Stimulated activated naive CD8-positive, alpha-beta T cell treated with anti-CD3 and anti-CD28 coated beads, Interleukin-15, Interleukin-2, amounts not matched to agents 100 U/mL and 50 U/mL, for 24 hours (primary cell): Measurements from ENCODE around the gene AMOTL1.

Experiments
- ATAC-seq: fragments of 150-1000 bp; cut with Tn5 transposase; one replicate; pipeline ENCODE4 v1.10.0; 2021
- DNase-seq: peaks from one replicate; pipeline ENCODE4 v3.0.0; 2021

Gene AMOTL1

DNA sequence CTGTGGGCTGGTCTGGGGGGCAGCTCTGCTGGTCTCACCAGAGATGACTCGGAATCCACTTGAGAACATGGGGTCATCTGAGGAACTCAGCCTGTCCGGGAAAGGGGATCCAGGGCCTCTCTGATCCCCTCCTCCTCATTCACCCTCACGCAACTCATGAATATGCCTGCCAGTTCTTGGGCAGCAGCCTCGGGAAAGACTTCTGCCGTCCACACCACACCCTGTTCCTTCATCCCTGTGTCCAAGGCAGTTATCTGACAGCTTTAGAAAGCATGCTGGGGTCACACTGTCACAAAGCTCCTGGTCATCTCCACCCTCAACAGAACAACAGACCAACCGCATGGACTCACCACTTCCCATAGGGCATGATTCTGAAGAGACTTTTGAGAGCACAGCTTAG, 88.3 kb downstream of the AMOTL1 start:
- no peak for DNase-seq
- ATAC-seq: no peak

DNA sequence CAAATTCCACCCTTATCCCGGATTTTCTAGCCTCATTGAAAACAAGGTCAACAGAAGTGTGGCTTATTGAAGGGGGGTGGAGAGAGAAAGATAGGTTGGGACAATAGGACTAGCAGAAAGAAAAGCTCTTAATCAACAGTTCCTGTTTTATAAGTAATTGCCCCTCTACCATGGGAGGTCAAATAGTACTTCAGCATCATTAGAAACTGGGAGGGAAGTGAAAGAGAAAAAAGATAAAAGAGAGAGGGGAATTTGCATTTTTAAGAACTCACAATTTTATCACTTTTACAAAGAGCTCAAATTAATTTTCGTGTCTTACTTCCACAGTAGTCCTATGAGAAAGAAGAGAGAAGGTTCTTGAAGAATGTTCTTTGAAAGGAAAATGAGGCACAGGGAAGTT, 89.2 kb downstream of the AMOTL1 start:
- no peak for ATAC-seq
- DNase-seq: no peak

DNA sequence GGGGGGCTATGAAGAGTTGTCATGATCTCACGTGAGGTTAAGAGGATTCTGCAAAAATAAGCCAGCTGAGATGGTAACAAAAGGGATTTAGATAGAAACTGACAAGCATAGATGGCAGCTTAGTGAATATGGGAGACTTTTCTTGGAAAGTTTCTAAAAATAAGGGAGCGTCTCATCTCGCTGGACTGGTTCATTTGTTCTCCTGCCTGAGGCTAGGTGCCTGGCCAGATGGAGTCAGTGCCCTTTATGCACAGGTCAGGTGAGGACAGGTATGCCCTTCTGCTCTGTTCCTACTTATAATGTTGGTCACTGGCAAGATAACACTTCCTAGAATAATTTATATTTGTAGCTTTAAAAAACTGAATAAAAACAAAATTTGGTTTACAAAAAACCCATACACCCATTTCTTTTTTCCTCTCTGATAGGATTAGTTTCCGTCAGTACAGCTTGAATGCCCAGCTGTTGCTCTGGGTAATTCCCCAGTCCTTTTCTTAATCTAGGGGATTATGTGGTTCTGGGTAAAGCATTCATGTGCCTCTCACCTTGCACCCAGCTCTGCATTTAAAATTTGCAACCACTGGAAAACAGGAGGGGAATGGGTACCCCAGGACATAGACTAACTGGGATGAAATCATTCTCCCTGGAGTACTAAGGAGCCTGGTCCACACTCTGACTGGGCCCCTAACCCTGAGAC, 90.0 kb downstream of the AMOTL1 start:
- ATAC-seq (no peak), DNase-seq (no peak)

DNA sequence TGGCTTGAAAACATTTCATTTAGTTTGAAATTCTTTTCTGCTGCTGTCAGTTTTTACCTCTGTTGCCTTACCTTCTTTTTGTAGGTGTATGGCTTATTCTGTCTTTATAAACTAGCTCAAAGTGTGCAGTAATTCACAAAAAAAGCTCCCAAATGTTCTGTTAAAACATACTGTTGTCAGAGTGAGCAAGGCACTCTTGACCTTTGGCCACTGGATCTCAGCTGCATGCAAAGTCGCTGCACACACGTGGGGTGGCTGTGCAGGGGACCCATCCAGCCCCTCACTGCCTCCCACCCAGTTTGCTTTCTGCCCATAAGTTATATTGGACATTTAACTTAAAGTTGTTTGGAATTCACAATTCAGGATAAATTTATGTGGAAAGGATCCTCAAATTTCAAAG, 92.2 kb downstream of the AMOTL1 start:
- ATAC-seq: no peak
- DNase-seq: no peak

DNA sequence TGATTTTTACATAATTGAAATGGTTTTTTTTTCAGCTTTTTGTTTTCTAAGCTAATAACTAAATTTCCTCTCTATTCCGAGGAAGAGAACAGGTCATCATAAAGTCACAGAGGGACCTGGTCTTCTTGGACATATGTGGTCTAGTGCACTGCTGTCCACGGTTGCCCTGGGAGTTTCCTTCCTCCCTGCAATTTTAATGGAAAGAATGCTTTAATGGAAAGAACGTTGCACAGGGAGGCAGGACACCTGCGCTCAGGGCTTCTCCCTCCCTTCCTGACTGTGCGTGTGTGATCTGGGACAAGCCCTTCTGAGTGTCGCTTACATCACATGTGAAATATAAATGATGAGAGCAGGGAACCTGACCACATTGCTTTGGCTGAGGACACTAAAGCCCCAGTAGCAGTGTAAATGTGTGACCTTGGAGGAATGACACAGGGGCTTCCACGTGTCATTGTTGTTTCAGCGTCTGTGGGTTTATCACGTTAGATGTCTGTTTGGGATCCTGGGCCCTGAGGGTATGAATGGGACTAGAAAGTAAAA, 93.2 kb downstream of the AMOTL1 start:
- DNase-seq: no peak
- ATAC-seq: no peak

DNA sequence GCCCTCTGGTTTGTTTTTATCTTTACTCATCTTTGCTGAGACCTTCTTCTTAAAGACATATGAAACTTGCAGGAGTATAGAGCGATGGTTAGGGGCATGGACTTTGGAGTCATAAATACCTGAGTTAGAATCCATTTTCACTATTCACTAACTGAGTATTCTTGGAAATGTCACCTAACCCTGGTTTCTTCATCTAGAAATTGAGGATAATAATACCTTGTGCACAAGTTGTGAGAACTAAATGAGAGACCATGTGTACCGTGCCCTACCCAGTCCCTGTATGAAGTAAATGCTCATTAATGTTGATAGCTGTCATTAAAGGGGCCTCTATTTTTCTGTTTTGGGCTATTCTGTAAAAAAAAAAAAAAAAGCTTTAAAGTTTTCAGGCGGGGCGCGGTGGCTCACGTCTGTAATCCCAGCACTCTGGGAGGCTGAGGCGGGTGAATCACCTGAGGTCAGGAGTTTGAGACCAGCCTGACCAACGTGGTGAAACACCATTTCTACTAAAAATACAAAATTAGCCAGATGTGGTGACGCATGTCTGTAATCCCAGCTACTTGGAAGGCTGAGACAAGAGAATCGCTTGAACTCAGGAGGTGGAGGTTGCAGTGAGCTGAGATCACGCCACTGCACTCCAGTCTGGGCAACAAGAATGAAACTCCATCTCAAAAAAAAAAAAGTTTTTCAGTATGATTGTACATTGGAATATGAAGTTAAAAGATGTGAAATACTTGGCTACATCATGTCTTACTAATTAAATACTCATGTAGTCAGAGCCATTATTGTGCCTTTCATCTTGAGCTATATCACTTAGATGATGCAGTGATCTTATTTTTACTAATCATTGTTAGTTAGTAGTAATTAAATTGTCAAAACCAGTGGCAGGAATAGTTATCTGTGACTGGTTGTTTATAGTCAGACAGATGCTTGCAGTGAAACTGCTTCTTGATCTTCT, 95.0 kb downstream of the AMOTL1 start:
- ATAC-seq (no peak), DNase-seq (no peak)

DNA sequence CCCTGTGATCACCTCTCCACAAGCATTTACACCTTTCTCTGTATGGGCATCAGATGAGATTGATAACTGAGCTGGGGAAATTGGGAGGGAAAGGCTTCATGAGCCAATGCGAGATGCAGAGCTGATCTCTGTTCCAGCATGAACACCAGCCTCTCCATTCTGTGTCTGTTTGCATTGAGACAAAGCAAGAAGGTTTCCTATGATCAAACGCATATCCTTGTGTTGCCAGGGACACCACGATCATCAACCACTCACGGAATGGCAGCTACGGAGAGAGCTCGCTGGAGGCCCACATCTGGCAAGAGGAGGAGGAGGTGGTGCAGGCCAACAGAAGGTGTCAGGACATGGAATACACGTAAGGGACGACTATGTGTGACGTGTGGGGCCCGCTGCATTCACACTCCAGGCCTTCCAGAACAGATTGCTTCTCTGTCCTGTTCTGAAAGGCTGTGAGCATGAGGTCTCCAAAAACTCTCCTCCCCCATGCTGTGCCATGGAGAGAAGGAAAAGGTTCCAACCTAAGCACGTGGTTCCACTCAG, 96.4 kb downstream of the AMOTL1 start:
- DNase-seq (no peak), ATAC-seq (no peak)

DNA sequence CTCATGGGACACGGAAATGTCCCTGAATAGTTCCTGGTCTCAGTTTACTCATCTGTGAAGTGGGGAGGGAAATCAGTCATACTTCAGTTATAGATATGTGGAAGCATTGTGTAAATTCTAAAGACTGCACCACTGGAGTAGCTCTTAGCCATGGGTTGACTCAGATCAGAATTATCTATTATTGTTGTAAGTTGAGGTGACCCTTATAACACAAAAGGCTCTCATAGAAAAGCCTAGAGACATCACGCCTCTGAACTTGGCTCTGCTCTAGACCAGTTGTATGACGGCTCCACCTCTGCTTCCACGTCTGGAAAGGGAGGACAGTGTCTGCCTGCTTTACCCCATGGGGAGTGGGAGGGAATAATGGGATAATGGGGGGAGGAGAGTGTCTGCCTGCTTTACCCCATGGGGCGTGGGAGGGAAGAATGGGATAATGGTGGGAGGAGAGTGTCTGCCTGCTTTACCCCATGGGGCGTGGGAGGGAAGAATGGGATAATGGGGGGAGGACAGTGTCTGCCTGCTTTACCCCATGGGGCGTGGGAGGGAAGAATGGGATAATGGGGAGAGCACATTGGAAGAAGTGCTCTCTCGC, 98.2 kb downstream of the AMOTL1 start:
- DNase-seq: no peak
- no peak for ATAC-seq

DNA sequence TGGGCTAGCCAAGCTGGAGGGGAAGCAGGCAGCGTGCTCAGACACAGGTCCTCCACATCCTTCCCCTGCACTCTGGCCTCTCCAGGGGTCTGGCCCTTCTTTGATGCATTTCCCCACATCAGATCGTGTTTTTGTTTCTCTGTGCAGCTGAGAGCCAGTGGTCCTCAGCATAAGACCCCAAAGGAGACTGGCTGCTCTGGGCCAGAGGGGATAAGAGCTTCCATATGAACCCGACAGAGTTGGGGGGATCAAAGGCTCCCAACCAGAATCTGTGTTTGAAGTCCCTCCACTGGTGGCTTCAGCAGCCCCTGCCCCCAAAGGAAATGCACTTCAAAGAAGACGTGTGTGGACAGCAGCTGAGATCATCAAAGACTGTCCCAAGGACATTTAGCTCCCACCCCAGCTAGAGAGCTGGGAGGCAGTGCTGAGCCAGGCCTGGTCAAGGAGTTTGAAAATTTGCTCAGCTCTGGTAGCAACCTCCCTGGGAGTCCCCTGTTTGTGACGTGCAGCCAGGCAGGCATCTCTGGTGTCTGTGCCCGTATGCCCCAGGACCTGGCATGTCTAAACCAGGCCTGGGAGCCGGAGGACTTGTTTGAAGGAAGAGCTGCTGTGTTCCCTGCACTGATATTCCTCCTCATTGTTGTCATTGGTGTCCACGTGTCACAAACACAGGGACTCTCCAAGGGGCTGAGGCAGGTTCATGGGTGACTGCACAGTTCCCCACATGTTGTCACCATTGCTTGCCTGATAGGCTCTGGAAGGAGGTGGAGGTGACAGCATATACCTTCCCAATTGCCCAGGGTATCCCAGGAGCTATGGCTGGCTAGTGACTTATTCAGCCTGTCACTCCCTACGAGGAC, 99.0 kb downstream of the AMOTL1 start:
- DNase-seq (no peak), ATAC-seq (no peak)

DNA sequence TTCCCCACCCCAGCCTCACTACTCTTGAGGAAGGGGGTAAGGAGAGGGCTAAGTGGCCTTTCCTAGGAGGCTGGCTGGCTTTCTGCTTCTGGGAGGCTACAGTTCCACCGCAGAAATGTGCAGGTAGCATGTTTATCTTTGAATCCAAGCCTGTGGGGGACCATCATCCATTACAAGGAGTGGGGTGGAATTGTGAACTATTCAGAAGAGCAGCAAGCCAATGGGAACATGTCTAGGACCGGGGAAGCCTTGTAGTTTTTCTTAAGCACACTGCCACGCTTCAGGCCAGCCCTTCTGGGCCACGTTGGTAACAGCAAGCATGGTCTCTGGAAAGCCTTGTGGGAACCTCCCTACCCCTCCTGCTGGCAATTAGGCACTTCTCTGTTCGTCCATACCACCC, 100.3 kb downstream of the AMOTL1 start:
- ATAC-seq (no peak), DNase-seq (no peak)

DNA sequence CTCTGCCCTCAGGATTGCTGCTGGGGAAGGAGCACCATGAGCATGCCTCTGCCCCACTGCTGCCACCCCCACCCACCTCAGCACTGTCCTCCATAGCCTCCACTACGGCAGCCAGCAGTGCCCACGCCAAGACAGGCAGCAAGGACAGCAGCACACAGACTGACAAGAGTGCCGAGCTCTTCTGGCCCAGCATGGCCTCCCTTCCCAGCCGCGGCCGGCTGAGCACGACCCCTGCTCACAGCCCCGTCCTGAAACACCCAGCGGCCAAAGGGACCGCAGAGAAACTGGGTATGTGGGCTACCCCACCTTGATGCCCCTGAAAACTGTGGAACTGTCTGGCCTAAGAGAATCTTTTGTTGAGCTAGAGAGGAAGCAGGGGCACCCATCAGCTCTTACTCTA, 101.0 kb downstream of the AMOTL1 start:
- DNase-seq (no peak), ATAC-seq (no peak)

DNA sequence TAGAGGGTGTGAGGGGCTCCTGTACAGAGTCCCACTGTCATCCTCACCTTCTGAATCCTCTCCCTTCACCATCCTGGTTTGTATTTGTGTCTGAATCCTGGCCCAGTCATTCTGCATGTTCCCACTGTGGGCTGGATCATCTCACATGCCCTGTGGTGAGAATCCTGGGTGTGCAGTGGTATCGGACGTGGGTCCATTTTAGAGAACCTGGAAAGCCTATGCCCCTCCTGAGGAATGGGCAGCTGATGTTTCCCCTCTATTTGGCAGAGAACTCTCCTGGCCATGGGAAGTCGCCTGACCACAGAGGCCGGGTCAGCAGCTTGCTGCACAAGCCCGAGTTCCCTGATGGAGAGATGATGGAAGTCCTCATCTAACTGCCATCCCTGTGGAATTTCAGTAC, 102.3 kb downstream of the AMOTL1 start:
- ATAC-seq (no peak), DNase-seq (no peak)

DNA sequence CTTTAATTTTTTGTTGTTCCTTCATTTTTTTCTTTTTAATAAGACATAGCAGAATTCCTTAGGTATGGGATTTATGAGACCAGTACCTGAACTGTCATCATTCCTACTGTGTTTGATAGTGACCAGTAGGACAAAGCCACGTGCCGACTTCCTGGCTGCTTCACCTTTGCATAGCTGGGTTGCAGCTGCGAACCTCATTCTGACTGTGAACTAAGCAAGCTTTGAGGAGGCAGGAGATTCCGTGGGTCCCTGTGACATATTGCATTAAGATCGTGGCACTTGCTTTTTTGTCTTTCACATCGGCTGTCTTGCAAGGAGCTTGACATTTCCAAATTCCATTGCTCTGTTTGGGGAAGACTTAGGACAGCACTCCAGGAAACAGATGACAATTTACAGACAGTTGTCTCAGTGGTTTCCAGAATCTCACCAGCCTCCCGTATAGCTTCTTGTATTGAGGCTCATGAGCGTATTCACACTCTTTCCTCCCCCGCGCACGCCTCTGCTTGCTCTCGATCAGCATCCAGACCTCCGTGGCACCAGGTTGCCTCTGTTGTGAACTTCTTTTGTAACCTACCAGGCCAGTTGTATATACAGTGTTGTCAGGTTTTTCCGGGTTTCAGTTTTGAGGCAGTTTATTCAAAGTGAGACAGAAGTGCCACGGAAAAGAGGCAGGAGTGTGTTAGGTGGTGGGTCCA, 103.5 kb downstream of the AMOTL1 start:
- no peak for DNase-seq
- no peak for ATAC-seq

DNA sequence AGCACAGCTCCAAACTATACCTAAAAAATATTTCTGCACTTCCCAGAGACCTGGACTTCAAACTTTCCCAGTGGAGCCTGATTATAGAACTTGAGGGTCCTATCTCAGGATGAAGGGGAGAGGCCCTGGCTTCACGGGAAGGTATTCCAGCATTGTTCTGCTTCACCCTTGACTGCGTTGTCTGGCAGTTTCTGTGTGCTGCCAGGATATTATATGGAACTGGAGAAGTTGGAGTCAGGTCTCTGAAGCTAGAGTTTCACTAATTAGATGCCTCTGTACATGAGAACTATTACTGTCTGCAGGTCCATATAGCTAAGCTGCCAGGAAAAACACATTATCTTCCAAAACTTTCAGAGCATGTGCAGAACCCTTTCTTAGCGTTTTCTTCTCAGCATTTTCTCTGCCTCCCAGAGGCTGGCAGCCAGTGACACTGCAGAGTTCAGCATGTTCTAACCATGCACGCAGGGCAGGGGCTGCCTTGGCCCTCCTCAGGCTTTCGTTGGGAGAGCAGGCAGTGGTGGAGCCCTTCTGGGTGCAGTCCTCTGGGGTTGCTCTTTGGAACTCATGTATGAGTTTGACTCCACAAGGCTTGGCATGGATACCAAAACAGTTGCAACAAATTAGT, 105.9 kb downstream of the AMOTL1 start:
- no peak for ATAC-seq
- DNase-seq: no peak

DNA sequence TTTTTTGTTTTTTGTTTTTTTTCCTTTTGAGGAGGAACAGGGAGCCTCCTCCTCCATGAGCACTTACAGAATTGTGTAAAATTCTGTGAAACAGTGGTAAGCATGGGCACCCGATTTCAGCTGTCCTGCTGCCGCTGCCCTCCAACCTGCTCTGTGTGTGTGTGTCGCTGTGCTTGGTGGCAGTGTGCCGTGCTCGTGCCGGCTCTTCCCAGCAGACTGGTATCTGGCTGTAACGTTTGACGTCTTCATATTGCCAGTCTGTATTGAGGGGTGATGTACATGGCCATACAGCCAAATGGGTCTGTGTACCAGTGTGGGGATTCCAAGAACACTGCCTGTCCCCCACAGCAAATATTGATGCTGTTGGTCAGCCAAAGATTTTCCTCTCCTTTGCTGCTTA, 108.1 kb downstream of the AMOTL1 start:
- no peak for ATAC-seq
- DNase-seq: no peak

DNA sequence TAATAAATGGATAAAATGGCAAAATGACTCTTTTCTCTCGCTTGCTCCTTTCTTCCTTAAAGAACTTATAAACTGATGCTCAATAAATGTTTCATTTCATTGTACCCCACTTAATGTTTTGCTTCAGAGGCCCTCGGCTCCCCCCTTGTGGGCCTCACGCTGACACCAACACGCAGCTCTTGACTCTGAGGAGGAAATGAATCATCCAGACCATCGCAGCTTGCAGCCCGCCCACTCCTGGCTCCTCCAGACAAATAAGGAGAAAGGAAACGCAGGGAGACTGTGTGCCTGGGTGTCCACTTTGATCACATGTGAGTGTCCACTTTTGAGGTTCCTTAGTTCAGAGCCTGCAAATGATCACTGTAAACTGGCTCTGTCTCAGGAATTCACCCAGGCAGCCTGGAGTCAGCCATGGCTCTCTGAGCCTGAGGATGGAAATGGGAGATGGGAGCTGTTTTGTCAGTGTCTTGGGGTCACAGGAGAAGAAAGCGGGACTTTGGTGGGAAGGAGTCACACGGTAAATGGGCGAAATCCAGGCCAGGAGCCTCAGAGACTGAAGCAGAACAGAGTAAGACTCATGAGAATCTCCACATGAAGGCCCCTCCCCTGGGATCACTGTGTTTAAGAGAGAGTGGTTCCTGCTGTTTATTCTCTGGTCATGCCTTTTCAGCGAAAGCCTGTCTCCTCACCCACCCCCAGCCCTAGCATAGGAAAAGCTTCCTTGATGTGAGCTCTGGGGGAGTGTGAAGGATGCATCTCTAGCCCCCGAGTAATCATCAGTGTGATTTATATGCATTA, 108.7 kb downstream of the AMOTL1 start:
- DNase-seq (peak; percentile 77), ATAC-seq (peak; percentile 92)

DNA sequence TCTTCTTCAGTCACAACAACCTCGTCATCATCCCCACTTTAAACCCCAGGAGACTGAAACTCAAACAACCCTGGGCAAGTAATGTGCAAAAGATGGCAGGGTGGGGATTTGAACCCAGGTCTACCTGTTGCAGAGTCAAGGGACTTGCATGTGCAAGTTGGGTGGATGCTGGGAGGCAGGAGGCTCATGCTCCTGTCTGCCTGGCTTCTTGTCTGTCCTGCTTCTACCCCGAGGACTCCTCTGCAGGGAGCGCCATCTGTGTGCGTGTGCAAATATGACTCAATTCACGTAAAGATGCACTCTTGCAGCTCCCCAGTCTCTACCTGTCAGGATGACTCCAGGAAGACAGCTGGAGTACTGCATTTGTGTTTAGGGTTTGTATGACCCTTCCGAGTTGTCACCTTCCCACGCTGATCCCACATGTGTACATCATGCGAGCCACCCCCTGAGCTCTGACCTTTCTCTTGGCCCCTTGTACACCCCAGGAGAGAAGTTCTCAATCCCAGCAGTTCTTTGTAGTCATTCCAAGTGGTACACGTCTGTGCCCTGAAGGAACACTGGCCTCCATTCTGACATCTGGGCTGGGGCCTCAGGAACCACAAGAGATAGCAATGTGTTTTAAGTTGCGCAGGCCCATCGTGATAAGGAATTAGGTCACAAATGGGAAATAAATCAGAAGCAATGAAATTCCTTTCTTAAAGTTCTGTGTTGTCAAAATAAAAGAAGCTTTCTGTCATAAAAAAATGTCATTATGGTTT, 109.5 kb downstream of the AMOTL1 start:
- ATAC-seq: no peak

DNA sequence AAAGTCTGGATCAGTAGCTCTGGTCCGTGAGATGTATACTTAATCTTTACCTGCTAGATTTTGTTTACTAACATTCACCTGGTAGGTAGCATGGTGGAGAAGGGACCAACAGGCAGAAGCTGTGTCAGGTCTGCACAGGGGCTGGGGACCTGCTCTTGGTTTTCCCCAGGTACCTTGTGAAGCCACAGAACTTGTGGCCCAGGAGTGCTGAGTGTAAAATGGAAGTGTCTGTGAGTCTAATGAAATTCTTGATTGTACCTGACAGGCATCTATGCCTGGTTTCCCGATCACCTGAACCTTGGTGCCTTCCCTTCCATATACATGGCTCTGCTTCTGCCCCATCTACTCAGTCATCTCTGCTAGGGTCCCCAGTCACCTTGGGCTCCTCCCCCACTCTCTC, 110.8 kb downstream of the AMOTL1 start:
- DNase-seq (no peak), ATAC-seq (no peak)

More for the DNA sequence above, 109.5 kb downstream of the AMOTL1 start:
- DNase-seq: no peak

DNA sequence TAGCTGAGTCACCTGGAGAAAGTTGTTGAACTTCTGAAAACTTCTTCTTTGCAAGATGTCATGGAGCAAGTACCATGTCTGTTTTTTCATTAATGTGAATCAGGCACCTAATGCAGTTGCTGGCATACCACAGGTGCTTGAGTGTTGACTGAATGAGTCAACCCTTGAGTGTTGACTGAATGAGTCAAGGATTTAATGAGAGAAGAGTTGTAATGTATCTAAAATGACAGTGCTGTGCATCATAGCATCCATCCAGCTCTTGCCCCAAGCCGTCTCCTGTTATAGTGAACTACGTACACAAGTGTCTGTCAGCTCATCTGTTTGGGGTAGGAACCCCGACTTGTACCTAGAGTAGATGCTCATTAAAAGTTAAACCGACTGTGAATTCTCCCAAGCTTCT, 112.1 kb downstream of the AMOTL1 start:
- ATAC-seq (no peak), DNase-seq (no peak)
